GM06990 (cell line): Measurements from ENCODE around the gene PDGFRB.

Experiments used
- DNase-seq: peaks from one replicate; pipeline ENCODE4 v3.0.0-alpha.2; 2011; ENCODE audit not compliant: insufficient read length; ENCODE audit errors: extremely low read depth
- H3K27me3 ChIP-seq: replicated peaks from 2 replicates; pipeline ENCODE4 v1.6.0; 2011; ENCODE audit warnings: low read length; ENCODE audit not compliant: control insufficient read depth, insufficient read depth
- H3K36me3 ChIP-seq: 2 replicates; pipeline ENCODE4 v1.5.1; 2011; ENCODE audit warnings: low read length; ENCODE audit not compliant: control insufficient read depth, insufficient read depth
- H3K4me3 ChIP-seq: replicated peaks from 2 replicates; pipeline ENCODE4 v1.5.1; 2011; ENCODE audit warnings: low read depth, mild to moderate bottlenecking, control low read depth, low read length
- TF ChIP-seq, protein P1 (sequence below): IDR thresholded peaks from 2 replicates; pipeline ENCODE4 v1.5.1; 2011; ENCODE audit warnings: low read length, control low read depth, mild to moderate bottlenecking, inconsistent platforms; ENCODE audit not compliant: insufficient read depth, poor library complexity, severe bottlenecking

The PDGFRB gene

DNA sequence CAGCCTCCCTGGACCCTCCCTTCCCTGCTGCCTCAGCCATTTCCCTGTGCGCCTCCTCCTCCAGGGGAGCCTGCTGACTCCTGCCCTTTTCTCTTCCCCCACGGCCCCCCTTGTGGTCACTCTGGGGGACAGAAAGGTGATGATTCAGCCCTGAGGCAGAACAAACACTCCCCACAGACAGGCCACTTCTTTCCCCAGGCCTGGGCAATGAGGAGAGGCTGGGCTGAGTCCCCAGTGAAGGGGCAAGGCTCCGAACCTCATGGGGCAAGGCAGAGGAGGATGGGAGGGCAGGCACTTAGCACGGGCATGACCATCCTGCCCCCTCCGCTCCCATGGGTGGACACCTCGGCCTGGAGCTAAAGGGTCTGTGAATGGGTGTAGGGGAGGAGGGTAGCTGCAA, 90.3 kb downstream of the PDGFRB start:
- H3K27me3 ChIP-seq, result no peaks in the 10 kb centered on the region; the same call in none of the 2 replicates
- no peak for DNase-seq
- TF ChIP-seq, protein P1, sequence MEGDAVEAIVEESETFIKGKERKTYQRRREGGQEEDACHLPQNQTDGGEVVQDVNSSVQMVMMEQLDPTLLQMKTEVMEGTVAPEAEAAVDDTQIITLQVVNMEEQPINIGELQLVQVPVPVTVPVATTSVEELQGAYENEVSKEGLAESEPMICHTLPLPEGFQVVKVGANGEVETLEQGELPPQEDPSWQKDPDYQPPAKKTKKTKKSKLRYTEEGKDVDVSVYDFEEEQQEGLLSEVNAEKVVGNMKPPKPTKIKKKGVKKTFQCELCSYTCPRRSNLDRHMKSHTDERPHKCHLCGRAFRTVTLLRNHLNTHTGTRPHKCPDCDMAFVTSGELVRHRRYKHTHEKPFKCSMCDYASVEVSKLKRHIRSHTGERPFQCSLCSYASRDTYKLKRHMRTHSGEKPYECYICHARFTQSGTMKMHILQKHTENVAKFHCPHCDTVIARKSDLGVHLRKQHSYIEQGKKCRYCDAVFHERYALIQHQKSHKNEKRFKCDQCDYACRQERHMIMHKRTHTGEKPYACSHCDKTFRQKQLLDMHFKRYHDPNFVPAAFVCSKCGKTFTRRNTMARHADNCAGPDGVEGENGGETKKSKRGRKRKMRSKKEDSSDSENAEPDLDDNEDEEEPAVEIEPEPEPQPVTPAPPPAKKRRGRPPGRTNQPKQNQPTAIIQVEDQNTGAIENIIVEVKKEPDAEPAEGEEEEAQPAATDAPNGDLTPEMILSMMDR, result no peak
- no peaks in the 10 kb centered on the region for H3K36me3 ChIP-seq
- no peak overlapping the region for H3K4me3 ChIP-seq

DNA sequence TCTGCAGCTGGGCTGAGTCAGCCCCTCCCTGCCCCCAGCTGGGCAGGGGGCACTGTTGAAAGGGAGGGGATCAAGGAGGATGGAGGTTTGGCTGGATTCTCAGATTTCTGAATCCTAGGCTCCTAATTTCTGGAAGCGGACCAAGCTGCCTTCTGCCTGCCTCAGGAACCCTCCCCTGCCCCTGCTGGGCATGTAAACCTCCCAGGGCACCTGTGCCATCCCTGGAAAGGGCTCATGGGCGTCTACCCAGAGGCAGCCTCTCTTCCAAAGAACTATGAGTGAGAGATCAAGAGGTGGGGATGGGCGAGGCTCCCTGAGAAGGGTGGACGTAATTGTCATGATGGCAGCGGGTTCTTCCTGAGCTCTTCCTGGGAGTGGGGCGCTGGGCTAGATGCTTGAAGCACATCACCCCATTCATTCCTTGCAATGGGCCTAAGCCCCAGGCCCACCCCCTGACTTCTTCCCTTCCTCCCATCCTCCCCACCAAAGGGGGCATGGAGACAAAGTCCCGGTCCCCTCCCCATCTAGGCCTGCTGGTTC, 90.9 kb downstream of the PDGFRB start:
- TF ChIP-seq, protein P1, result no peak
- Histone ChIP-seq H3K27me3 (no peaks in the 10 kb centered on the region; the same call in none of the 2 replicates), H3K4me3 (no peak overlapping the region), H3K36me3 (no peaks in the 10 kb centered on the region)
- DNase-seq, result no peak
